Measurements from ENCODE around the gene GBA3.

The GBA3 gene

DNA sequence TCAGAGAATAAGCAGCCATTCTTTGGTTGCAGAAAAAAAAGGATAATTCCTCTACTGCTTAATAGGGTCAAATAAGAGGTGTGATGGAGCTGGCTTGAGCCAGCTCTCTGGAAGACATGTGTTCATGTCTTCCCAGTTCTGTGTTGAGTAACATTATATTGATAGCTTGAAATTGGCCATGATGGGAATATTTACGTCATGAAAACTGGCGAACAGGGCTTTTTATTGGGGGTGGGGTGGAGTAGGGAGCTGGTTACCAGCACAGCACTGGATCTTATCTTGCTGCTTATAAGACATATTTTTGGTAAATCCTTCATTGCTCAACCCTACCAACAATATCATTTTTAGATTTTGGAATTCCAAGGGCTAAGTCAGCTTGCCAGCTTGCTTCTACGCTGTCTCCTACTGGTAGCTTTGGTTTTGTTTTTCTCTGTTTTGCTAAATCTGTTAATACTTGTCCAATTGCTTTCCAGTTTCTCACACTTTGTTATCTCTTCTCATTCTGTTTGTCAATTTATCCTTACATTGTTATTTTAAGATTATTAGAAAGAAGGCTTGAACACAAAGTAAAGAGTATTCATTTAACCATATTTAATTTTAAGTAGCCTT is 25.3 kb upstream of the GBA3 start:
- TF ChIP-seq, protein P1, sequence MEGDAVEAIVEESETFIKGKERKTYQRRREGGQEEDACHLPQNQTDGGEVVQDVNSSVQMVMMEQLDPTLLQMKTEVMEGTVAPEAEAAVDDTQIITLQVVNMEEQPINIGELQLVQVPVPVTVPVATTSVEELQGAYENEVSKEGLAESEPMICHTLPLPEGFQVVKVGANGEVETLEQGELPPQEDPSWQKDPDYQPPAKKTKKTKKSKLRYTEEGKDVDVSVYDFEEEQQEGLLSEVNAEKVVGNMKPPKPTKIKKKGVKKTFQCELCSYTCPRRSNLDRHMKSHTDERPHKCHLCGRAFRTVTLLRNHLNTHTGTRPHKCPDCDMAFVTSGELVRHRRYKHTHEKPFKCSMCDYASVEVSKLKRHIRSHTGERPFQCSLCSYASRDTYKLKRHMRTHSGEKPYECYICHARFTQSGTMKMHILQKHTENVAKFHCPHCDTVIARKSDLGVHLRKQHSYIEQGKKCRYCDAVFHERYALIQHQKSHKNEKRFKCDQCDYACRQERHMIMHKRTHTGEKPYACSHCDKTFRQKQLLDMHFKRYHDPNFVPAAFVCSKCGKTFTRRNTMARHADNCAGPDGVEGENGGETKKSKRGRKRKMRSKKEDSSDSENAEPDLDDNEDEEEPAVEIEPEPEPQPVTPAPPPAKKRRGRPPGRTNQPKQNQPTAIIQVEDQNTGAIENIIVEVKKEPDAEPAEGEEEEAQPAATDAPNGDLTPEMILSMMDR (IDR thresholded peaks at IDR 0.05): no peak

GRCh38 chr4:22668301-22668700 is 24.4 kb upstream of the GBA3 start:
- TF ChIP-seq, protein P1 (IDR thresholded peaks at IDR 0.05): no peak

GRCh38 chr4:22668702-22669101 is 24.0 kb upstream of the GBA3 start:
- TF ChIP-seq, protein P1 (IDR thresholded peaks at IDR 0.05): no peak

GRCh38 chr4:22670956-22671355 is 21.8 kb upstream of the GBA3 start:
- TF ChIP-seq, protein P1 (IDR thresholded peaks at IDR 0.05): no peak

DNA sequence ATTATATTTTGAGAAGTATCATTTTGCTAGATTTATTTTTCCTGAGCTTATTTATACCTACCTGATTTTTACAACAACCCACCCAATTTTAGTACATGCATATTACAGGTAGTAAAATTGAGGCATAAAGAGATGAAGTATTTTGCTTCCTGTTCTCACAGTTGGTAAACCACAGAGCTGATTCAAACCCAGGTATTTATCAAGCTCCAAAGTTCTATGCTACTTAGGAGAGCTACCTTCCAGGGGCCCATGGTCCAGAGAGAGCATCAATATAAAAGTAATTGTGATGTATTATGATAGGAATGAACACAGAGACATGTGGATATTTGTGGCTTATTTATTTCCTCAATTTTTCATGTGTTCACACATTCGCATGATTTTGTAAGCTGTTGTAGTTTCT is 20.2 kb upstream of the GBA3 start:
- TF ChIP-seq, protein P1 (IDR thresholded peaks at IDR 0.05): no peak

DNA sequence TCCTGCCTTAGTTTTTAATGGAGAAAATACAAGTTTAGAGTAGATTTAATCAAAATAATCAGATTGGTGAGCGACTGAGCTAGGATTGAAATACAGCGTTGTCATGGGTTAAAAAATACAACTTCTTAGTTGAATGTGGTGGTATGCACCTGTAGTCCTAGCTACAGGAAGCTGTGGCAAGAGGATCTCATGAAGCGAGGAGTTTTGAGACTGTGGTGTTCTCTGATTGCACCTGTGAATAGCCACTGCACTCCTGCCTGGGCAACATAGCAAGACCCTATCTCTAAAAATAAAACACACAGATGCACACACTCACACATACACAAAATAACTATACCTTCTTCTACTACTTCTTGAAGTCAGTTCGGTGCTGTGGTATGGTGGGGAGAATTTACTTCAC is 19.8 kb upstream of the GBA3 start:
- TF ChIP-seq, protein P1 (IDR thresholded peaks at IDR 0.05): no peak

DNA sequence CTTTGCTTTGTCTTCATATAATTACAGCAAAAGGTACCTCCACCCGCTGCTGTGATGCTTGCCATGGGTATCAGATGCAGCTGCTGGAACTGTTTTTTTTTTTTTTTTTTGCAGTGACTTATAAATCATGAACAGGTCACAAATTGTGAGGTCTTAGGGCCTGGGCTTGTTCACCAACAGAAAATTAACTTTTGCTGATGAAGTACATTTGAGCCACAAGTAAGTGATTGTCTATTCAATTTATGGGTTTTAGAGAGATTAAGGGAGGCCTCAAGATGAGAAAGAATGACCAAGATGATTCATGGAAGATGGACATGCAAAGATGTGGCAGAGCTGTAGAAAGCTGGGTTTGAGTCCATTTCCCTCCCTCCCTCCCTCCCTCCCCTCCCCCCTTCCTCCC is 18.0 kb upstream of the GBA3 start:
- TF ChIP-seq, protein P1 (IDR thresholded peaks at IDR 0.05): no peak

DNA sequence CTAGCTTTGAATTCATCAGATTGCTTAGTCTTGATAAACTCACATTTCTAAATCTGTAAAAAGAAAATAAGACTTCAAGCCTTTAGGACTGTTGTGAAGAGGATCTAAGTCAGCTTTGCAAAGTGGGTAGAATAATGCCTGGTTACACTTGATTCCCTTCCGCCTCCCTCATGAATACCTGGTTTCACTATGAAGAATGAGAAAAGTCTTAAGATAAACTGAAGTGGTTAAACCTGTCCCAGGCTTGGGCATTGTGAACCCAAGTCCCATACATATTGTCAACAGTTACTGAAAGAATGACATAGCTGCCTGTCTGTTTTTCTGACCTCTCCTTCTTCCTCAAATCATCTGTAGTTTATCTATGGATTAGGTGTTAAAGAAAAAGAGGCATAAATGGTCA is 16.7 kb upstream of the GBA3 start:
- TF ChIP-seq, protein P1 (IDR thresholded peaks at IDR 0.05): no peak
